Measurements from ENCODE around the gene CCDC83. TPM values are rescaled to one million over a fixed set of nuclear protein-coding genes. Genes with fewer than 3 reads are reported as not detected.
"Not testable (repeated sequence)": the region's sequence is repeated elsewhere in the genome, so short reads cannot be mapped to it uniquely, and the experiment has no call there.

The CCDC83 gene
- total and polyA plus RNA-seq, 9 of the 15 experiments (the other 6 are each of a cell fraction or from before 2014, with no cell fraction given), result not detected

DNA sequence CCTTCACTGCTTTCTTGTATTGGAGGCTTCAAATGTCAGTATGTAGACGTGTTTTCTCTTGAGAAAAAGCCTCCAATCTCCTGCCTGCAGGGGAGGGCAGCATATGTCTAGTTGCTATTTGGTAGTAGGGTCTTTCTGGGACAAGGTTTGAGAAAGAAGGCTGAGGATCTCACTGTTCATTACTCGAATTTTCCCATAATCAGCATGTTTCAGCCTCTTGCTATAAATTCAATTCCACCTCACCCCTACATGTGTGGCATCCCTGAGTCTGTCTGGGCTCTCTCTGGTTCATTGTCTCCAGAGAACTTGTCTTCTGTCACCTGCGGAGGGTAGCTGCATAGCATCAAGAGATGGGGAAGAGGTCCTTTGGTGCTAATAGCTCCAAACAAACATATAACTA lies 19.5 kb upstream of the CCDC83 start:
- no peaks in the 10 kb centered on the region; a peak in 1 of 5 replicates for H3K27me3 ChIP-seq (ENCODE audit: control insufficient read depth in 2 of 2, insufficient read depth in 2 of 2, low read length in 2 of 2)
- TF ChIP-seq, protein P1, sequence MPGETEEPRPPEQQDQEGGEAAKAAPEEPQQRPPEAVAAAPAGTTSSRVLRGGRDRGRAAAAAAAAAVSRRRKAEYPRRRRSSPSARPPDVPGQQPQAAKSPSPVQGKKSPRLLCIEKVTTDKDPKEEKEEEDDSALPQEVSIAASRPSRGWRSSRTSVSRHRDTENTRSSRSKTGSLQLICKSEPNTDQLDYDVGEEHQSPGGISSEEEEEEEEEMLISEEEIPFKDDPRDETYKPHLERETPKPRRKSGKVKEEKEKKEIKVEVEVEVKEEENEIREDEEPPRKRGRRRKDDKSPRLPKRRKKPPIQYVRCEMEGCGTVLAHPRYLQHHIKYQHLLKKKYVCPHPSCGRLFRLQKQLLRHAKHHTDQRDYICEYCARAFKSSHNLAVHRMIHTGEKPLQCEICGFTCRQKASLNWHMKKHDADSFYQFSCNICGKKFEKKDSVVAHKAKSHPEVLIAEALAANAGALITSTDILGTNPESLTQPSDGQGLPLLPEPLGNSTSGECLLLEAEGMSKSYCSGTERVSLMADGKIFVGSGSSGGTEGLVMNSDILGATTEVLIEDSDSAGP (CRISPR knock-in tag; IDR thresholded peaks at IDR 0.05), result no peak
- TF ChIP-seq SMAD3 (CRISPR knock-in tag; conservative IDR thresholded peaks at IDR 0.05), result no peak
- H3K9me3 ChIP-seq (replicated peaks; ENCODE audit: control insufficient read depth, insufficient read depth, low read depth, low read length), result no peaks in the 10 kb centered on the region
- H4K20me1 ChIP-seq (replicated peaks; ENCODE audit: control insufficient read depth, insufficient read depth, low read length), result no peaks in the 10 kb centered on the region
- H3K4me3 ChIP-seq, result no peak overlapping the region
- no peaks in the 10 kb centered on the region for H3K4me1 ChIP-seq (replicated peaks in 1 of 2; ENCODE audit: control insufficient read depth in 2 of 2, insufficient read depth in 2 of 2, low read length in 2 of 2)
- in situ Hi-C loops (cut with MboI), result no loop called here
- no peak overlapping the region for H3K4me2 ChIP-seq (ENCODE audit: insufficient read depth, low read length)
- H2AFZ ChIP-seq (ENCODE audit: low read depth, low read length), result no peak overlapping the region
- POLR2A ChIA-PET, result no interaction called here
- H3K79me2 ChIP-seq (ENCODE audit: control insufficient read depth, insufficient read depth, low read length), result no peaks in the 10 kb centered on the region
- WGBS (ENCODE audit: insufficient coverage, low coverage, missing lambda C conversion rate), result 0% methylated on average over 3 of the region's 3 CpGs
- H3K27ac ChIP-seq (ENCODE audit: extremely low read depth, low read depth, low read length), result no peak overlapping the region
- no TSS peak for BruUV-seq (replicated peaks)
- no peak overlapping the region for H3K9ac ChIP-seq (ENCODE audit: insufficient read depth in 1 of 2, low read depth in 2 of 2, low read length in 2 of 2)
- H3K36me3 ChIP-seq (ENCODE audit: control insufficient read depth, insufficient read depth, low read length), result no peaks in the 10 kb centered on the region
- DNase-seq (ENCODE audit: extremely low read depth in 1 of 4, low spot score in 3 of 4), result no peak
- H3K9me1 ChIP-seq (ENCODE audit: control insufficient read depth, insufficient read depth, low read length), result no peaks in the 10 kb centered on the region
- FAIRE-seq, result no peak
- intact Hi-C loops (cut with micrococcal nuclease), result no loop called here
- CTCF ChIA-PET (ENCODE audit: low intra/inter-chr PET ratio), result no interaction called here
- ATAC-seq, result no peak

DNA sequence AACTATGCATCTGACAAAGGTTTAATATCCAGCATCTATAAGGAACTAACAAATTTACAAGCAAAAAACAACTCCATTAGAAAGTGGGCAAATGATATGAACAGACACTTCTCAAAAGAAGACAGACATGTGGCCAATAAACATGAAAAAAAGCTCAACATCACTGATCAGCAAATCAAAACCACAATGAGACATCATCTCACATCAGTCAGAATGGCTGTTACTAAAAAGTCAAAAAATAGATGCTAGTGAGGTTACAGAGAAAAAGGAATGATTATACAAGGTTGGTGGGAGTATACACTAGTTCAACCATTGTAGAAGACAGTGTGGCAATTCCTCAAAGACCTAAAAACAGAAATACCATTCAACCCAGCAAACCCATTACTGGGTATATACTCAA lies 14.3 kb upstream of the CCDC83 start:
- DNase-seq (ENCODE audit: extremely low read depth in 1 of 4, low spot score in 3 of 4); H2AFZ ChIP-seq (ENCODE audit: low read depth, low read length); H3K27ac ChIP-seq (ENCODE audit: extremely low read depth, low read depth, low read length); H3K79me2 ChIP-seq (ENCODE audit: control insufficient read depth, insufficient read depth, low read length); POLR2A ChIA-PET; ATAC-seq; H3K9ac ChIP-seq (ENCODE audit: insufficient read depth in 1 of 2, low read depth in 2 of 2, low read length in 2 of 2); H4K20me1 ChIP-seq (replicated peaks; ENCODE audit: control insufficient read depth, insufficient read depth, low read length); H3K27me3 ChIP-seq (ENCODE audit: control insufficient read depth in 2 of 2, insufficient read depth in 2 of 2, low read length in 2 of 2); FAIRE-seq; H3K4me2 ChIP-seq (ENCODE audit: insufficient read depth, low read length); H3K9me3 ChIP-seq (replicated peaks; ENCODE audit: control insufficient read depth, insufficient read depth, low read depth, low read length); H3K4me3 ChIP-seq; CTCF ChIA-PET (ENCODE audit: low intra/inter-chr PET ratio); H3K9me1 ChIP-seq (ENCODE audit: control insufficient read depth, insufficient read depth, low read length); in situ Hi-C loops (cut with MboI); H3K36me3 ChIP-seq (ENCODE audit: control insufficient read depth, insufficient read depth, low read length); BruUV-seq (replicated peaks); H3K4me1 ChIP-seq (replicated peaks in 1 of 2; ENCODE audit: control insufficient read depth in 2 of 2, insufficient read depth in 2 of 2, low read length in 2 of 2): not testable (repeated sequence)
- intact Hi-C loops (cut with micrococcal nuclease), result loop anchor here (5.0 kb wide), 1 partner anchor 149 kb away; no protein-coding TSS in a partner anchor

Measured in K562 (cell line).